DMS53 (cell line): ENCODE measurements around the gene MDC1.
A peak's percentile ranks its signal among the peaks of the same experiment; 100 is the strongest.
"Not testable (repeated sequence)": the region's sequence is repeated elsewhere in the genome, so short reads cannot be mapped to it uniquely, and the experiment has no call there.

Source experiments
- DNase-seq: peaks from one replicate; lab custom pipeline; 2025; lab: John Stamatoyannopoulos, UW

MDC1 gene

GRCh38 chr6:30683183-30683979, 33.7 kb downstream of the MDC1 start:
- DNase-seq, result no peak

GRCh38 chr6:30682143-30683117, 34.7 kb downstream of the MDC1 start:
- DNase-seq, result peak; percentile 33

GRCh38 chr6:30681766-30682142, 35.3 kb downstream of the MDC1 start:
- DNase-seq, result no peak

GRCh38 chr6:30679765-30680535, 37.1 kb downstream of the MDC1 start:
- DNase-seq, result no peak

- DNase-seq, result peak; percentile 84
Observed at GRCh38 chr6:30678964-30679726, 37.9 kb downstream of the MDC1 start.

- DNase-seq, result no peak
Observed at GRCh38 chr6:30676660-30677285, 40.3 kb downstream of the MDC1 start.

- peak; percentile 98 for DNase-seq
Observed at GRCh38 chr6:30672445-30673253, 44.4 kb downstream of the MDC1 start, which contains the start of gene DHX16. Gene DHX16, minus strand, starts transcription at chr6:30673006. Its CDS starts 165 bp downstream, at chr6:30672841.

- DNase-seq, result peak; percentile 20
Observed at GRCh38 chr6:30670760-30671527, 46.1 kb downstream of the MDC1 start.

- DNase-seq, result not testable (repeated sequence)
Observed at GRCh38 chr6:30666300-30666699, 50.8 kb downstream of the MDC1 start.

- DNase-seq, result no peak
Observed at GRCh38 chr6:30664994-30665767, 51.9 kb downstream of the MDC1 start.

- not testable (repeated sequence) for DNase-seq
Observed at GRCh38 chr6:30657922-30658321, 59.2 kb downstream of the MDC1 start.

GRCh38 chr6:30657454-30657853, 59.6 kb downstream of the MDC1 start:
- no peak for DNase-seq

- DNase-seq, result no peak
Observed at GRCh38 chr6:30656513-30656912, 60.6 kb downstream of the MDC1 start.

- no peak for DNase-seq
Observed at GRCh38 chr6:30655743-30656094, 61.4 kb downstream of the MDC1 start.

- no peak for DNase-seq
Observed at GRCh38 chr6:30654798-30655742, 62.0 kb downstream of the MDC1 start.

GRCh38 chr6:30651143-30651542, 65.9 kb downstream of the MDC1 start:
- no peak for DNase-seq
